Activated CD4-positive, alpha-beta T cell treated with anti-CD3 and anti-CD28 coated beads, Interleukin-2, Interleukin-6, amounts not matched to agents 100 ng/mL and 50 ng/mL, durations not matched to agents 16 hours and 8 hours (primary cell): ENCODE results near the gene LMBRD2.
"Not testable (repeated sequence)": the region's sequence is repeated elsewhere in the genome, so short reads cannot be mapped to it uniquely, and the experiment has no call there.

Experiments
- DNase-seq: peaks from one replicate; pipeline ENCODE4 v3.0.0-alpha.2; 2020

Gene LMBRD2

DNA sequence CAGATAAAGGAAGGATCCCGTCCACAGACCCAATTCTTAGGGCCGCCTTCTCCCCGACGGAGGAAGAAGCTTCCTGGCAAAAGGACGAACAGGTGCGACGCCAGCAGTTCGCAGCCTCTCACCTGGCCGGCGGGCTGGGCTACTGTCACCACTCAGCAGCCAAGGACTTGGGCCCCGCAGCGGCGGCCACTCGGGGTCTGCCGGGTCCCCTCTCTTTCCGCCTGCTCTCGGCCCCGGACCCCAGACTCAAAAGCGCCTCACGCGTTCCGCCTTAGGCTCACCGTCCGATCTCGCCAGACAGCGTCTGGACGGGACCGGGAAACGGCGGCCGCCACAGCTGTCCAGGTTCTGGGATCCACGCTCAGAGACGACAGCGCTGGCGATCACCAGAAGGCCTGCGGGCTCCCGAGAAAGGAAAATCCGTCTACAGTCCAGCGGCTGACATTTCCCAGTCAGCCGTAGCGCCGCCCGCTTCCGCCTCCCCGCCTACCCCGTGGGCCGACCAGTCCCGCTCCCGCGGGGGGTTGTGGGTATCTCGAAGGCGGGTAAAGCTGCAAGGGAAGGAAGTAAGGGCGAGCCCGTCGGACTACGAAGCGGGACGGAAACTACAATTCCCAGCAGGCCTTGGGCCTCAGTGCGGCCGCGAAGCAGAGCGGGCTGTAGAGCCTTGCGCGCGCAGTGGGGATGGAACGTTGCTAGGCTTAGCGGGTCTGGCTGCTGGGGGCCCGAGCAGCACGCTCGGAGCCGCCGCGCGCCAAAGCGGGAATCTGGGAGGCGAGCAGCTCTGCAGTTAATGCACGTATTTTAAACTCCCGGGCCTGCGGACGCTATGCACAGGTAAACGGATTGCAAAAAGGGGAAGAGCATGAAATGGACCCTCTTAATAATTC is at the start of gene LMBRD2, which contains the start of gene SKP2:
LMBRD2 (minus strand) TSS at position 454 of the 890 bp plus-strand sequence. CDS start 8,538 bp downstream, outside the sequence.
SKP2 (plus strand) TSS at position 678 of the 890 bp plus-strand sequence; CDS start at position 830, 152 bp downstream.
- DNase-seq: peak; percentile 99

DNA sequence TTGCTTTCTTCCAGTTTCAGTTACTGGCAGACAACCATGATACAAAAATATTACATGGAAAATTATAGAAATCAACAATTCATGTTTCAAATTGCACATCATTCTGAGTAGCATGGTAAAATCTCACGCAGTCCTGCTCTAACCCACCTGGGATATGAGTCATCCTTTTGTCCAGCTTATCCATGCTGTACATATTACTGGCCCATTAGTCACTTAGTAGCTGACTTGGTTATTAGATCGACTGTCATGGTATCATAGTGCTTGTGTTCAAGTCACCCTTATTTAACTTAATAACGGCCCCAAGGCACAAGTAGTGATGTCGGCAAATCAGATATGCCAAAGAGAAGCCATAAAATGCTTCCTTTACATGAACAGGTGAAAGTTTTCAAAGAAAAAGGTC is 48.8 kb upstream of the LMBRD2 start:
- DNase-seq: no peak

DNA sequence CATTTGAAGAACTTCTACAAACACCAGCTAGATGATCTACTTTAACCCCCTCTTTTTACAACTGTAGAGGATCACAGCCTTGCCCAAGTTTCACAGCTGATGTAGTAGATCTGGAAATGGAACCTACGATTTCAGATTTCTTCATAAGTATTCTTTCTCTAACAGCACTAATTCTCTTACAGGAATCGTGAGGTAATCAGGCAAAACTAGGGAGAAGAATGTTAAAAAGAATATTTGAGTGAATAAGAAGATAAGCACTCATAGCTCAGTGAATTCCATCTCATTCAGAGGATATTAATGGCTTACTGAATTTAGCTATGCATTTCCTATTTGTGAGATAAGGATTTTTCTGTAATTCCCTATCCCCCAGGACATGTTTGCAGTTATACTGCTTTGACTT is 47.9 kb upstream of the LMBRD2 start:
- no peak for DNase-seq

DNA sequence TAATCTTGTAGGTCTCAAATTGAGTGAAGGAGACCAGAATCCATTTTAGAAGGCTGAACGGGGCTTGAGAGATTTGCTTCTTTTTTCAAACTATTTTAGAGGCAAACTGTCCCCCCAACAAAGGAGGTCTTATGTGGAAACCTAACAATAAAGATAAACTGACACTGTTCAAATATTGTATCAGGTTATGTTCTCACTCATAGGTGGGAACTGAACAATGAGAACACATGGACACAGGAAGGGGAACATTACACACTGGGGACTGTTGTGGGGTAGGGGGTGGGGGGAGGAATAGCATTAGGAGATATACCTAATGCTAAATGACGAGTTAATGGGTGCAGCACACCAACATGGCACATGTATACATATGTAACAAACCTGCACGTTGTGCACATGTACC is 47.1 kb upstream of the LMBRD2 start:
- DNase-seq: not testable (repeated sequence)

DNA sequence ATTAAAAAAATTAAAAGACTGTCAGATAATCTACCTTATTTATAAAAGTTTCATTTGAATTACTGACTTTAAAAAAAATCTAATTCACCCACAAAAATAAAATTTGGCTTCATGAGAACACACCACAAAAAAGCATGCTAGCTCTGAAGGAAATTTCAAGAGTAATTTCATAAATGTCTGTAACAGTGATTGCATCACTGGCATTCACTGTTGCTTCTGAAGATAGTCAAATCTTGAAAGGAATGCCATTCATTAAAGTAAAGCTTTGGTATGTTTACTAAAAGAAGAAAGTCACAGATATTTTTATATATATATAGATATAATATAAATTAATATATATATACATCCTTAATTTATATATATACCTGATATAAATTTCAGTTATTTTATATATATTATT is 46.6 kb upstream of the LMBRD2 start:
- no peak for DNase-seq

DNA sequence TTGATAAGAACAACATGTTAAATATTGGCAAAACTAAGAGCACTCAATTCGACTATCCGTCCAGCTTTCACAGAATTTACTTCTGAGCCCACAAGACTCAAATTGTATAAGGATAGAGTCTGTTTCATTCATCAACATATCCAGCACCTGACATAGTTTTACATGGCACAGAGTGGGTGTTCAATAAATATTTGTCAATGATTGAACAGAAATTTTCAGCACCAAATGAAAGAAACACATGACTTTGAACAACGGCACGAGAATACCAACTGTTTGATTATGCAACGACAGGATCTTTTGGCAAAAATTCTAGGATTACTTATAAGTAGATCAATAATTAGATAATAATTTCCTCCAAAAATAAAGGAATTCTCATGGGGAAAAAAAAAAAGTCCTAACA is 42.1 kb upstream of the LMBRD2 start:
- no peak for DNase-seq

DNA sequence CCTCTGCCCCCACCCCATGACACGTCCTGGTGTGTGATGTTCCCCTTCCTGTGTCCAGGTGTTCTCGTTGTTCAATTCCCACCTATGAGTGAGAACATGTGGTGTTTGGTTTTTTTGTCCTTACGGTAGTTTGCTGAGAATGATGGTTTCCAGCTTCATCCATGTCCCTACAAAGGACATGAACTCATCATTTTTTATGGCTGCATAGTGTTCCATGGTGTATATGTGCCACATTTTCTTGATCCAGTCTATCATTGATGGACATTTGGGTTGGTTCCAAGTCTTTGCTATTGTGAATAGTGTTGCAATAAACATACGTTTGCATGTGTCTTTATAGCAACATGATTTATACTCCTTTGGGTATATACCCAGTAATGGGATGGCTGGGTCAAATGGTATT is 32.7 kb upstream of the LMBRD2 start:
- not testable (repeated sequence) for DNase-seq

DNA sequence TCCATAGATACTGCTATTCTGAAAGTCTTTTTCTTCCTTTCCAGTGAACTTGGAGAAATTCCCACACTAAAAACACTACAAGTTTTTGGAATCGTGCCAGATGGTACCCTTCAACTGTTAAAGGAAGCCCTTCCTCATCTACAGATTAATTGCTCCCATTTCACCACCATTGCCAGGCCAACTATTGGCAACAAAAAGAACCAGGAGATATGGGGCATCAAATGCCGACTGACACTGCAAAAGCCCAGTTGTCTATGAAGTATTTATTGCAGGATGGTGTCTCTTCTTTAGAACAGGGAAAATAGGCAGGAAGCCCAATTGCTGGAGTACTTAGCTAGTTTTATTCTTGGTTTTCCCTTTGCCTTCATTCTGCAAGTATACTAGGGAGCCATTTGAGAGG is 30.1 kb upstream of the LMBRD2 start:
- no peak for DNase-seq

DNA sequence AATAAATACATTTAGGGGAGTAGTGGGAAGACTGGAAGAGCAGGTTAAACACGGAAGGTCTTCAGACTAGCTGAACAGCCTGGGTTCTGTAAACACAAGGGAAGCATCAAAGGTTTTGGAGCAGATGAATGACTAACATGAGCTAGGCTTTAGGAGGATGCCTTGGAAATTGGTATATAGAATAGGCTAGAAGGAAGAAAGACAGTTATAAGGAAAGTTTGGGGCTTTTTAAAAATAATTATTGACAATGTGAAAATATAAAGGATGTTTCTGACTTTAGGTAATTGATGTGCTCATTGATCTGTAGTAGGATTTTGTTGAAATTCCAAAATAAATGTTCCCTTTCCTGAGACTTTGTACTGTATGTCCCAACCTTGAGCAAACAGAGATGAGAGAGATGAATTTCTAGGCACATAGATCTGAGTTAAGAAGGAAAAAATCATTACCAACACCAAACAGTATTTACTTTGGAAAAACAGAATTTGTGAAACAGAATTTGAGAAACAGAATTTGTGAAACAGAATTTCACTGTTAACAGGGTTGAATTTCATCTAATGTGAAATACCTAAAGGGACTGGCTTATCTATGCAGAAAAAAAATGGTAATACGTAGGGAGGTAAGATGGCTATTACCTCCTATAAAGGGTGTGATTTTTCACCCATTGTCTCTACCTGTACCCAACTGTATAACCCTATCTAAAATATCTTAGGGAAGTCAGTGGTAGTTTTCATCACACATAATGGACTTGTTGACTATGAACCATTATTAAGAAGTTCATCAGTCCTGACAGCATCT is 29.1 kb upstream of the LMBRD2 start:
- no peak for DNase-seq

DNA sequence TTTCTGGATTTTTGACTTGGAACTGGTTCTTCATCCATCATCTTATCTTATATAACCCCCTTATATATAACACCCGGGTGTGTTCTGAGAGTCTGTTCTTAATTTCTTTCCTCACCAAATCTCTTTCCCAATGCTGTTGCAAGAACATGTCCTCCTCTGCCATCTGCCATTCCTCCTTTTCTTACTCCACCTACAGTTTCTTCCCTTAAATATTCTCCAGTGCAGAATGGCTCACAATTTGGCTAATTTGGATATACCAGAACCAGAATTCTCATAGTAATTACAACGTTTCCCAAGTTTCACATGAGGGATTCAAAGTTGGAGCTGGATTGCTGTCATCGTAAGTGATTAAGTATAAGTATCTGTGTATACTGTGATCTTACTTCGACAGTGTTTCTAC is 28.3 kb upstream of the LMBRD2 start:
- DNase-seq: no peak

DNA sequence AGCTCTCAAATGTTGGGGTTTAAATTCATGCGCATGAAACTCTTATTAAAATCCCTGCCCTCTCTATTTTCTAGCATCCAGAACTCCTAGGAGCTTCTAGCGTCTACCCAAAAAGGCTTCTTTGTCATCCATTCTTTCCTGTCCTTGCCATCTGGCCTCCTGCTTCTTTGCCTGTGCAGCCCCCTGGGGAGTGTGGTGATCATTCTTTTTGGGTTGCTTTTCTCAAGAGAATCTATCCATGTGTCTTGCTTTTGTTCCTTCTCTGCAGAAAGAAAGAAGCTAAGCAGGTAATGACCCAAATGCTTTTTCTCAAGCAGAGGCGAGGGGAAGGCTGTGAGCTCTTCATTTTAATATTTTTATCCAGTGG is 26.8 kb upstream of the LMBRD2 start:
- DNase-seq: no peak

DNA sequence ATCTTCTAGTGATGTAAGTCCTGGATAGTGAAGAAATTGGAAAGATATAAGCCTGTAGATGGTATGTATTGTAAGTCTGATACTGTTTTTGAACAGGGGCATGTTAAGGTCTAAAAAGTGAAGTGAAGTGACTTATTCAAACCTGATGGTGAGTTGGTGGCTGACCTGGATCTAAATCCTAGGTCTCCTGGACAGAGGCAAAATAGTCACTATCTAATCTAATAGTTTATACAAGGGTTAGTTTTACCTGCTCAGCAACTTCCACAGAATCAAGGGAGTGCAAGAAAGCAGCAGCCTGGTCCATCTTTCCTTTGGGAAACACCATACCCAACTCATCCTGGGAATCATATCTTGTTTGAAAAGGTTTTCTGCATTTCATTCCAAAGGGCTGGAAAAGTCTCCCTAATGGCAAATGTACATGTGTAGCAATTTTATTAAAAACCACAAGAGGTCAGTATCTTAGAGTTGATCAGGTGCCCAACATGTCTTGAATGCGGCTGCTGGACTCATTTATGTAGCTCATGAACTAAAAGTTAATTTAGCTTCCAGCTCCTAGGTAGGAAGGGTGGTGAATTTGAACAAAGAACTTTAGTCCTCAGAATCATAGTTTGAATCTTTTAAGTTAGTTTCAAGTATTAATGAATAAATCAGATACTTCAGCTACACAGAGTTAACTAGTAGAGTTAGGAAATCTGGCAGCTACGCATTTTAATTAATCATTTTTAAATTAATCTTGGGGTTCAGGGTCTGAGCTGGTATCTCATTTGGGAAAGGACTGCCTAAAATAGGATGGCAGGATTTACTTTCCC is 26.2 kb upstream of the LMBRD2 start:
- no peak for DNase-seq

DNA sequence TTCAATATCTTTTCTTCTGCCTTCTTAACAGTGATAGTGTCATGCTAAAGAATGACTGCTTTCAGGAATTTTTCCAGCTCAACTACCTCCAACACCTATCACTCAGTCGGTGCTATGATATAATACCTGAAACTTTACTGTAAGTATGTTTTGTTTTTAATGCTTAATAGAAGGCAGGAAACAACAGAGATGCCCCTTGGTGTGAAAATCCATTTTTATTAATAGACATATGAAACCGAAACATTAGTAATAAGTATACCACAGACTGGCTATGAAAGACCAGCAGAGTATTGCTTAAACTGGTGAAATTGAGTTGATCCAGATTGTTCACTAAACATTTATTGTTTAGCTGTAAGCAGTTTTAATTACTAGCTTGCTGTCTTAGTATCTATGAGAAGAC is 25.5 kb upstream of the LMBRD2 start:
- no peak for DNase-seq

DNA sequence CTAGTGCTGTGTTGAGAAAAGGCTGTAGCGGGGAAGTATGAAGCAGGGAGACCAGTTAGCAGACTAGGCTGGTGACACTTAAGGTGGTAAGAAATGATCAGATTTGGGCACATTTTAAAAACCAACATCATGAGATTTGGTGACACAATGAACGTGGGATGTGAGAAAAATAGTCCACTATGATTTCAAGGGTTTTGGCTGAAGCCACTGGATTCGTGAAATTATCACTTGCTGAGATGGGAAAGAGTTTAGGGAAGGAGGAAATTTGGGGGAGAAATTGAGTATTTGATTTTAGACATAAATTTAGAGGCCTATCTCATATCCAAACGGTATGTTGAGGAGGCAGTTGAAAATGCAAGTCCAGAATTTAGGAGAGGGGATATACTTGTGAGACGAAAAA is 23.4 kb upstream of the LMBRD2 start:
- no peak for DNase-seq

DNA sequence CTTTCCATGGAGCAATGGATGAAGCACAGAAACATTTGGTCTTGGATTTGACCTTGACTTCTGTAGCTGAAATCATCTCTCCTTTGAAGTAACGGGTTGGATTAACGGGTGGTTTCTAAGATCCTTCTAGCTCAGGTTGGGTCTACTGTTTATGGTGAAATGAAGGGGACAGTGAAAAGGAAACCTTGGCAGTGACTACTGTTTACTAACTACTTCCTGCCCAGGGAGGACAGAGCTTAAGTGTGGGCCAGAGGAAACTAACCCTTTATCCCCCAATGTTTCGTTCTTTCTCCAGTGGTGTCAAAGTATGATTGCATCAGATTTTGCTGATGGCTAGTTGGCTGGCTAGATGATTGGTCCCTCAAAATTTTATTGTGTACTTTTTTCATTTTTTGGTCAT is 22.4 kb upstream of the LMBRD2 start:
- DNase-seq: no peak

DNA sequence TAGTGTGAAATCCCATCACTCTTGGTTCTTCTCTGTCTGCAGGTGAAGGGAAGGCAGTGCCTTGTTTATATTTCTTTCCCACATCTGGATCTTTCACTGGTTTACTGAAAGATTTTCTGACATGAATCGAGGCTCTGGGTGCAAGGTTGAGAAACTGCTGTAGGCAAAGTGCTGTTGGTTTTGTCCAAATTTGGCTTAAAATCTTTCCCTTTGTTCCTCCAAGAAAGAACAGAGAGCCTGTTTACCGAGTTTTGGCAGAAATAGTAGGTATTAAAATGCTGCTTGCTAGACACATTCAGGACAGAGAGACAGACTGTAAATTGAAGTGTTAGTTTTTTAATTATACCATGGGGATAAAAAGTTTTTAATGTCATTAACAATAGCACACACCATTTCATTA is 21.7 kb upstream of the LMBRD2 start:
- DNase-seq: no peak

DNA sequence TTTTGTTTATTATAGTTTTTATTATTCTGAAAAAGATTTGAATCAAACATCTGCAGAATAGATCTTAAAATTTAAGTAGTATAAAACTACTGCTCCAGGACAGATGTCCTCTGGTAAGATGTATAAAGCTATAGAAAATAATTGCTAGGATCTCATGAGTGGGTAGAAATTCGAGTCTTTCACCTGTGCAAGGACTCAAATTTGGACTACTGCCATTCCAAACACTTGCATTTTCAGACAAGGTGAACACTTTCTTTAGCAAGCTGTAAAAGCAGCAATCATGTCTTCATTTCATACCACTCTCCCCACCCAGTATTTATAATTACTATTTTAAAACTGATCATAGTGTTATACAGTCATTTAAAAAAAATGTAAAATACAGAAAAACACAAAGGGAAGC is 20.9 kb upstream of the LMBRD2 start:
- DNase-seq: no peak

DNA sequence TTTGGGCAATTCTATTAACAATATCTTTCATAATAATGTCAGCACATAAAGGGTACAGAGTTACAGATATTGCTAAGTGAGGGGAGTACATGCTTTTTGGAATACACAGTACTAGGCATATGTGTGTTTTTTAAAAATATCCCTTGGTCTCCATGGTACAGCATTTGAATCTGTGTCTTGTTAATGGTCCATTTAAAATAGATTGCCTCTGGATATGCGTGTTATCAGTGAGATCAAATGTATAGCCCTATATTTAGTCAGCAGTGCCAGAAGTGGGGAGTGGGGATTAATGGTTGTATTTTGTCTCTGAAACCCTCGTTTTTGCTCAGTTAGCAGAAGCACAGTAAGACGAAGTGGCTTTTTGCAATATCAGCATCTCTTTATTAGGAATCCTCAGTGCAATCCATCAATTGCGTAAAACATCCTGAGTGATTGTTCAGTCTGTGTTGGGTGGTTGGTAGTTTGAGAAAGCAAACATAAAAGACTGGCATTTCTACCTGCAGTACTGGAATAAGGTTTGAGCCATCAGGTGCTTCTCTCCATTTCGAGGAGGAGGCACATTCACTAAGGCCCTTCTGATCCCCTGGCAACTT is 19.2 kb upstream of the LMBRD2 start:
- DNase-seq: no peak

DNA sequence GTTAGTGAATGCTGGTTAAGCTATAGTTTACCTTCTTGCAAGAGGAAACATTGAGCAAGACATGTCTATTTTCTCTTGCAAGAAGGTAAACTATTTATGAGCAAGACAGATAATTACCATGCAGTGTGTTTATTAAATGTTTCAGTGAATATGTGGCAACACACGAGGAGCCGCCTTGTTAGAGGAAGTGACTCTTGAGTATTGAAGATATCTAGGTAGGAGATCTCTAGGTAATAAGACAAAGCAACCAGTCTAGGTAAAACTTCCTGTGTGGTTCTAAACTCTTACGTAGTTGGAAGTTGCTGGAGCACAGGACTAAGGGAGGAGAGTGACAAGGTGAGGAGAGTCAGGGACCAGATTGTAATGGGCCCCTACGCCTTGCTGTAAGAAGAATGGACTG is 17.1 kb upstream of the LMBRD2 start:
- no peak for DNase-seq

DNA sequence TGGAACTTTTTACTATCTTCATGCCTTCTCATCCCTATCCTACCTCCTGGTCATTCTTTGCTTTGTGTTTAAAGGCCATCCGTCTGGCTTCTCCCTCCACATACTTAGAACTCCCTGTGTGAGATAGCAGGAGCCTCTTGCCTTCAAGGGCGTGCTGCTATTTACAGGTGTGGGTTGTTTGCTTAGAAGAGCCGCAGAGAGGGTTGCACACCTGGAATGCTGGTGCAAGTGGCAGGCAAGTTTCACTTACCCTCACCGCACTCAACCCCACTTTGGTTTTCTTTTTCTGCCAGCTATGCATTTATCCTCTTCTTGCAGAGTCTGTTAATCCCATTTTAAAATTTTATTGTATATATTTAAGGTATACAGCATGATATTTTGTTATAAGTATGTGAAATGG is 12.8 kb upstream of the LMBRD2 start:
- DNase-seq: no peak

DNA sequence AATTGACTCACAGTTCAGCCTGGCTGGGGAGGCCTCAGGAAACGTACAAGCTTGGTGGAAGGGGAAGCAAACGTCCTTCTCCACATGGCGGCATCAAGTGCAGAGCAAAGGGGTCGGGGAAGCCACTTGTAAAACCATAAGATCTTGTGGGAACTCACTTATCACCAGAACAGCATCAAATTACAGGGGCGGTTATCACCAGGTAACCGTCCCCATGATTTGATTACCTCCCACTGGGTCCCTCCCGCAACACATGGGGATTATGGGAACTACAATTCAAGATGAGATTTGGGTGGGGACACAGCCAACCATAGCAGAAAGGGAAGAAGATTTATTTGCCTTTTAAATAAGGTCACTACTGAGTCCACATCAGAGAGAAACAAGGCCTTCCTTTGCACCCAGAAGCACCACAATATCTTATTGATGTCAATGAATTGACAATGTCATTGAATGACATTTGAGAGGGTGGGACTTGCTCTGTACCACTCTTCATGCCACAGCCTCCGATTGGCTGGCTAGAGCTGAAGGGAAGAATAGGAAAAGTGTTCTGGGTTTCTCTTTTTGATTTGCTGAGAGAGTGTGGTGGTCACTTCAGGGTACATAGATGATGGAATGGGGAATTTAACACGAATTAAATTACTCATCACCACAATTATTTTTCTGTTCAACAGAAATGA is 11.3 kb upstream of the LMBRD2 start:
- DNase-seq: no peak

DNA sequence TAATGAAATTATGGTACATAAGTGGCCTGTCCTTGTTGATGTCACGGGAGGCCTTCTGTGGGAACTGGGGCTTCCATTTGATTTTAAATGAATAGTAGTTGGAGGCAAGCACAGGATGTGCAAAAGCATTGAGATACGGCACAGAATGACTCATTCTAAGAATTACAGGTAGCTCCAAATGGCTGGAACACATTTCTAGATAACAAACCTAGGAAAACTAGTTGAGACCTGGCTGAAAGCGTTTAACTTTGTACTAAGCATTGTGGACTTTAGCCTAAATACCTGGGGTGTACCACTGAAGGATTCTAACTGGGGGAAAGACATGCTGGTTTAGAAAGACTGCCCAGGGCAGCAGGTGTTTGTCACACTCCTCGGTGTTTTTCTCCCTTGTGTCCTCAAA is 9.7 kb upstream of the LMBRD2 start:
- DNase-seq: peak; percentile 15
